ACC112 (cell line): ENCODE results near the gene ANKRD11.
"Not testable (repeated sequence)": the region's sequence is repeated elsewhere in the genome, so short reads cannot be mapped to it uniquely, and the experiment has no call there.

Experiments
- H2AFZ ChIP-seq: fragments of 200-600 bp; sonication (generic); one replicate; pipeline ENCODE4 v1.6.0; 2017; ENCODE audit warnings: antibody characterized with exemption, low read length; ENCODE audit not compliant: unreplicated experiment
- H3K27ac ChIP-seq: fragments of 200-600 bp; sonication (generic); 2 replicates; pipeline ENCODE4 v1.5.1; 2014; ENCODE audit warnings: low read depth, mild to moderate bottlenecking, antibody characterized with exemption, low read length, moderate library complexity
- H3K27me3 ChIP-seq: fragments of 200-600 bp; sonication (generic); 2 replicates; pipeline ENCODE4 v1.6.1; 2014; ENCODE audit warnings: mild to moderate bottlenecking, antibody characterized with exemption, low read length, moderate library complexity, mixed read lengths; ENCODE audit not compliant: insufficient read depth
- H3K36me3 ChIP-seq: fragments of 200-600 bp; sonication (generic); 2 replicates; pipeline ENCODE4 v1.6.1; 2016; ENCODE audit warnings: mild to moderate bottlenecking, antibody characterized with exemption, low read length, moderate library complexity, mixed read lengths; ENCODE audit not compliant: insufficient read depth
- H3K4me1 ChIP-seq: fragments of 200-600 bp; sonication (generic); one replicate; pipeline ENCODE4 v1.6.1; 2016; ENCODE audit warnings: low read length, mixed read lengths; ENCODE audit not compliant: insufficient read depth, unreplicated experiment, control insufficient read depth
- H3K4me3 ChIP-seq: fragments of 200-600 bp; sonication (generic); 2 replicates; pipeline ENCODE4 v1.5.1; 2014; ENCODE audit warnings: mild to moderate bottlenecking, low read depth, low read length
- H3K79me2 ChIP-seq: fragments of 200-600 bp; sonication (generic); one replicate; pipeline ENCODE4 v1.6.0; 2016; ENCODE audit warnings: low read length; ENCODE audit not compliant: control insufficient read depth, unreplicated experiment, insufficient read depth

The ANKRD11 gene

GRCh38 chr16:89478576-89479221 lies 11.7 kb downstream of the ANKRD11 start:
- Histone ChIP-seq H3K79me2 (peaks cover 93% of the 10 kb centered on the region), H3K27me3 (no peaks in the 10 kb centered on the region), H2AFZ (no peak overlapping the region), H3K27ac (peak overlapping the region; percentile 38), H3K4me1 (peaks cover 38% of the 10 kb centered on the region), H3K36me3 (no peaks in the 10 kb centered on the region), H3K4me3 (no peak overlapping the region)

- no peak overlapping the region for H3K4me3 ChIP-seq
- peaks cover 93% of the 10 kb centered on the region for H3K79me2 ChIP-seq
- no peaks in the 10 kb centered on the region for H3K36me3 ChIP-seq
- H3K27me3 ChIP-seq, result no peaks in the 10 kb centered on the region
- H3K27ac ChIP-seq, result no peak overlapping the region
- H3K4me1 ChIP-seq, result peaks cover 42% of the 10 kb centered on the region
- no peak overlapping the region for H2AFZ ChIP-seq
Measured at GRCh38 chr16:89476811-89477261, 13.5 kb downstream of the ANKRD11 start.

GRCh38 chr16:89476379-89476778 lies 14.0 kb downstream of the ANKRD11 start:
- peaks cover 46% of the 10 kb centered on the region for H3K4me1 ChIP-seq
- H3K4me3 ChIP-seq, result no peak overlapping the region
- peaks cover 93% of the 10 kb centered on the region for H3K79me2 ChIP-seq
- no peak overlapping the region for H2AFZ ChIP-seq
- H3K36me3 ChIP-seq, result no peaks in the 10 kb centered on the region
- no peak overlapping the region for H3K27ac ChIP-seq
- H3K27me3 ChIP-seq, result no peaks in the 10 kb centered on the region

GRCh38 chr16:89475144-89475543 lies 15.2 kb downstream of the ANKRD11 start:
- H3K27me3 ChIP-seq, result no peaks in the 10 kb centered on the region
- no peaks in the 10 kb centered on the region for H3K36me3 ChIP-seq
- peaks cover 95% of the 10 kb centered on the region for H3K79me2 ChIP-seq
- H3K4me1 ChIP-seq, result peaks cover 52% of the 10 kb centered on the region
- H2AFZ ChIP-seq, result no peak overlapping the region
- H3K4me3 ChIP-seq, result no peak overlapping the region
- peak overlapping the region; percentile 82; the same call in 1 of the 2 replicates for H3K27ac ChIP-seq

DNA sequence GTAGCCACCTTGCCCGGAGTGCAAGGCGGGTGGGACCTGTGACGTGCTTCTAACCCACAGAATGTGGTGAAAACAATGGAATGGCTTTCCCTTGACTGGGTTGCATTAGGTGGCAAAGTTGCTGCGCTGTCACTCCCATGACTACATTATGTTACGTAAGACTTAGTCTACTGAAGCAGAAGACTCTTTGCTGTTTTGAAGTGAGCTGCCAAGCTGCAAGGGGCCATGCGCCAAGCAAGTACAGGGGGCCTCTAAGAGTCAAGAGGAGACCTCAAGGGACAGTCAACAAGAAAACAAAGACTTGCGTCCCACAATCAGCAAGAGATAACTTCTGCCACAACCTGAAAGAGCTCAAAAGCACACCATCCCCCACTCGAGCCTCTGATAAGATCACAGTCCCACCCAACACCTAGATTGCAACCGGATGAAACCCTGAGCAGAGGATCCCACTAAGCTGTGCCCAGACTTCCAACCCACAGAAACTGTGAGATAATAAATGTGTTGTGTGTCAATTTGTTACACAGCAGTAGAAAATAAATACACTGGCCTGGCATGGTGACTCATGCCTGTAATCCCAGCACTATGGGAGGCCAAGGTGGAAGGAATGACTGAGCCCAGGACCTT lies 16.5 kb downstream of the ANKRD11 start:
- no peaks in the 10 kb centered on the region for H3K36me3 ChIP-seq

GRCh38 chr16:89473136-89473712 lies 17.1 kb downstream of the ANKRD11 start:
- Histone ChIP-seq H3K4me3 (no peak overlapping the region), H3K79me2 (peaks cover 99% of the 10 kb centered on the region), H2AFZ (no peak overlapping the region), H3K27me3 (no peaks in the 10 kb centered on the region), H3K27ac (peak overlapping the region; percentile 82; the same call in 1 of the 2 replicates), H3K4me1 (peaks cover 41% of the 10 kb centered on the region), H3K36me3 (no peaks in the 10 kb centered on the region)

More for the DNA sequence above, 16.5 kb downstream of the ANKRD11 start:
- H3K79me2 ChIP-seq, result peaks cover 99% of the 10 kb centered on the region
- no peaks in the 10 kb centered on the region for H3K27me3 ChIP-seq
- H3K4me1 ChIP-seq, result peaks cover 48% of the 10 kb centered on the region
- H3K4me3 ChIP-seq, result peak overlapping the region; percentile 43; the same call in 1 of the 2 replicates
- H2AFZ ChIP-seq, result no peak overlapping the region
- H3K27ac ChIP-seq, result peak overlapping the region; percentile 82

- peaks cover 99% of the 10 kb centered on the region for H3K79me2 ChIP-seq
- no peaks in the 10 kb centered on the region for H3K27me3 ChIP-seq
- H3K27ac ChIP-seq, result no peak overlapping the region
- H3K4me3 ChIP-seq, result no peak overlapping the region
- H3K4me1 ChIP-seq, result peaks cover 38% of the 10 kb centered on the region
- no peaks in the 10 kb centered on the region for H3K36me3 ChIP-seq
- H2AFZ ChIP-seq, result no peak overlapping the region
Measured at GRCh38 chr16:89472711-89473075, 17.7 kb downstream of the ANKRD11 start.

- peaks cover 13% of the 10 kb centered on the region for H3K4me1 ChIP-seq
- no peaks in the 10 kb centered on the region for H3K27me3 ChIP-seq
- no peak overlapping the region for H3K4me3 ChIP-seq
- H3K36me3 ChIP-seq, result no peaks in the 10 kb centered on the region
- H3K79me2 ChIP-seq, result peaks cover 86% of the 10 kb centered on the region
- no peak overlapping the region for H3K27ac ChIP-seq
- H2AFZ ChIP-seq, result no peak overlapping the region
Measured at GRCh38 chr16:89467382-89467781, 23.0 kb downstream of the ANKRD11 start.

GRCh38 chr16:89466920-89467319 lies 23.4 kb downstream of the ANKRD11 start:
- H3K27ac ChIP-seq, result no peak overlapping the region
- peaks cover 83% of the 10 kb centered on the region for H3K79me2 ChIP-seq
- H3K27me3 ChIP-seq, result no peaks in the 10 kb centered on the region
- H3K36me3 ChIP-seq, result no peaks in the 10 kb centered on the region
- peaks cover 11% of the 10 kb centered on the region for H3K4me1 ChIP-seq
- H3K4me3 ChIP-seq, result no peak overlapping the region
- no peak overlapping the region for H2AFZ ChIP-seq

DNA sequence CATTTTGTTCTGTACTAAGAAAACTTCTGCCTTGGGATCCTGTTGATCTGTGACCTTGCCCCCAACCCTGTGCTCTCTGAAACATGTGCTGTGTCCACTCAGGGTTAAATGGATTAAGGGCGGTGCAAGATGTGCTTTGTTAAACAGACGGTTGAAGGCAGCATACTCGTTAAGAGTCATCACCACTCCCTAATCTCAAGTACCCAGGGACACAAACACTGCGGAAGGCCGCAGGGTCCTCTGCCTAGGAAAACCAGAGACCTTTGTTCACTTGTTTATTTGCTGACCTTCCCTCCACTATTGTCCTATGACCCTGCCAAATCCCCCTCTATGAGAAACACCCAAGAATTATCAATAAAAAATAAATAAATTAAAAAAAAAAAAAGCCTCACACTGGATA lies 27.0 kb downstream of the ANKRD11 start:
- not testable (repeated sequence) for H3K36me3 ChIP-seq, H3K27ac ChIP-seq

DNA sequence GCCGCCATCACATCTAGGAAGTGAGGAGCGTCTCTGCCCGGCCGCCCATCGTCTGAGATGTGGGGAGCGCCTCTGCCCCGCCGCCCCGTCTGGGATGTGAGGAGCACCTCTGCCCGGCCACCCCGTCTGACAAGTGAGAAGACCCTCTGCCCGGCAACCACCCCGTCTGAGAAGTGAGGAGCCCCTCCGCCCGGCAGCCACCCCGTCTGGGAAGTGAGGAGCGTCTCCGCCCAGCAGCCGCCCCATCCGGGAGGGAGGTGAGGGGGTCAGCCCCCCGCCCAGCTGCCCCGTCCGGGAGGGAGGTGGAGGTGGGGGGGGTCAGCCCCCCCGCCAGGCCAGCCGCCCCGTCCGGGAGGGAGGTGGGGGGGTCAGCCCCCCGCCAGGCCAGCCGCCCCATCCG lies 27.7 kb downstream of the ANKRD11 start:
- H3K4me1 ChIP-seq, H2AFZ ChIP-seq, H3K36me3 ChIP-seq, H3K4me3 ChIP-seq, H3K27me3 ChIP-seq, H3K27ac ChIP-seq: not testable (repeated sequence)
- H3K79me2 ChIP-seq, result peaks cover 83% of the 10 kb centered on the region

More for the DNA sequence above, 27.0 kb downstream of the ANKRD11 start:
- H3K27me3 ChIP-seq, H3K4me3 ChIP-seq, H2AFZ ChIP-seq, H3K4me1 ChIP-seq: not testable (repeated sequence)
- peaks cover 84% of the 10 kb centered on the region for H3K79me2 ChIP-seq
